GM19193 (cell line): Measurements from ENCODE around the gene TSHZ2.

Experiments used
- POLR2A ChIP-seq: IDR thresholded peaks from 4 replicates; pipeline ENCODE4 v1.6.1; 2011; ENCODE audit not compliant: insufficient read depth, insufficient read length; ENCODE audit errors: extremely low read depth

TSHZ2 gene

GRCh38 chr20:53245574-53245973 is 273.4 kb downstream of the TSHZ2 start:
- no peak for TF ChIP-seq POLR2A

GRCh38 chr20:53247468-53248103 is 275.4 kb downstream of the TSHZ2 start:
- TF ChIP-seq POLR2A: no peak

- no peak for TF ChIP-seq POLR2A
Observed at GRCh38 chr20:53250456-53250855, 278.3 kb downstream of the TSHZ2 start.

GRCh38 chr20:53252002-53252401 is 279.8 kb downstream of the TSHZ2 start:
- no peak for TF ChIP-seq POLR2A

GRCh38 chr20:53253668-53254067 is 281.5 kb downstream of the TSHZ2 start:
- TF ChIP-seq POLR2A: no peak

GRCh38 chr20:53255102-53255710 is 283.0 kb downstream of the TSHZ2 start:
- TF ChIP-seq POLR2A: no peak

- TF ChIP-seq POLR2A: no peak
Observed at GRCh38 chr20:53258741-53259140, 286.6 kb downstream of the TSHZ2 start.

GRCh38 chr20:53260168-53260567 is 288.0 kb downstream of the TSHZ2 start:
- no peak for TF ChIP-seq POLR2A

- TF ChIP-seq POLR2A: no peak
Observed at GRCh38 chr20:53260591-53260990, 288.4 kb downstream of the TSHZ2 start.

GRCh38 chr20:53262365-53262764 is 290.2 kb downstream of the TSHZ2 start:
- TF ChIP-seq POLR2A: no peak

GRCh38 chr20:53263554-53264438 is 291.6 kb downstream of the TSHZ2 start:
- no peak for TF ChIP-seq POLR2A

GRCh38 chr20:53264604-53265003 is 292.4 kb downstream of the TSHZ2 start:
- TF ChIP-seq POLR2A: no peak

- no peak for TF ChIP-seq POLR2A
Observed at GRCh38 chr20:53265304-53265875, 293.2 kb downstream of the TSHZ2 start.

- no peak for TF ChIP-seq POLR2A
Observed at GRCh38 chr20:53269380-53269779, 297.2 kb downstream of the TSHZ2 start.

GRCh38 chr20:53270792-53271375 is 298.7 kb downstream of the TSHZ2 start:
- no peak for TF ChIP-seq POLR2A
